Measurements from ENCODE around the gene PTBP3. TPM values are rescaled to one million over a fixed set of nuclear protein-coding genes. Genes with fewer than 3 reads are reported as not detected.

Gene PTBP3
- total RNA-seq, 2 donors from 2014 or later = 26.5 to 55.6 TPM

DNA sequence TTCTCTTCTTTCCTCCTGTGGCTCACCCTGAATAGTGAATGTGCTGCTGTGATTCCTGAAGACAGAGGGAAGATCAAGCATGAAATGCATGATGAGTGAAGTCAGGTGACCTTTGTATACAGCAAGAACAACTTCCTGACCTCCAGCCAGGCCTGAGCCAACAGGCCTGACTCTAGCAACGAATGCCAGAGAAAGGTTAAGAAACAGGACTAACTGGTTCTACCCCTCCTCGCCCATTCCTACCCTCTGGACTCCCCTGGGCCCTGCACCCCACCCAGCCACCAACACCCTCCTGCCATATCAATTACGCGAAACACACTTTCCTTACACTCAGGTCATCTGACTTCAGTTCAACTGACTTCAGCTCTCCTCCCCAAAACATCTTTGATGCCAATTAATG, 163.2 kb downstream of the PTBP3 start:
- Histone ChIP-seq H3K4me3 (no peak overlapping the region), H3K27me3 (replicated peaks; ENCODE audit: insufficient read depth) (no peaks in the 10 kb centered on the region), H3K4me1 (ENCODE audit: control insufficient read depth in 1 of 2, low read depth in 2 of 2) (peaks cover 3 to 6% of the 10 kb centered on the region in 2 donors), H3K36me3 (no peaks in the 10 kb centered on the region), H3K9me3 (no peaks in the 10 kb centered on the region), H3K27ac (no peak overlapping the region)
- TF ChIP-seq, protein P1, sequence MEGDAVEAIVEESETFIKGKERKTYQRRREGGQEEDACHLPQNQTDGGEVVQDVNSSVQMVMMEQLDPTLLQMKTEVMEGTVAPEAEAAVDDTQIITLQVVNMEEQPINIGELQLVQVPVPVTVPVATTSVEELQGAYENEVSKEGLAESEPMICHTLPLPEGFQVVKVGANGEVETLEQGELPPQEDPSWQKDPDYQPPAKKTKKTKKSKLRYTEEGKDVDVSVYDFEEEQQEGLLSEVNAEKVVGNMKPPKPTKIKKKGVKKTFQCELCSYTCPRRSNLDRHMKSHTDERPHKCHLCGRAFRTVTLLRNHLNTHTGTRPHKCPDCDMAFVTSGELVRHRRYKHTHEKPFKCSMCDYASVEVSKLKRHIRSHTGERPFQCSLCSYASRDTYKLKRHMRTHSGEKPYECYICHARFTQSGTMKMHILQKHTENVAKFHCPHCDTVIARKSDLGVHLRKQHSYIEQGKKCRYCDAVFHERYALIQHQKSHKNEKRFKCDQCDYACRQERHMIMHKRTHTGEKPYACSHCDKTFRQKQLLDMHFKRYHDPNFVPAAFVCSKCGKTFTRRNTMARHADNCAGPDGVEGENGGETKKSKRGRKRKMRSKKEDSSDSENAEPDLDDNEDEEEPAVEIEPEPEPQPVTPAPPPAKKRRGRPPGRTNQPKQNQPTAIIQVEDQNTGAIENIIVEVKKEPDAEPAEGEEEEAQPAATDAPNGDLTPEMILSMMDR (IDR thresholded peaks at IDR 0.05) = no peak
- ATAC-seq (ENCODE audit: insufficient number of reproducible peaks, low FRiP score, low read depth) (no peak), DNase-seq (ENCODE audit: low spot score) (no peak)

GRCh38 chr9:112169368-112169767, 164.1 kb downstream of the PTBP3 start:
- no peak for ATAC-seq (ENCODE audit: insufficient number of reproducible peaks, low FRiP score, low read depth)

DNA sequence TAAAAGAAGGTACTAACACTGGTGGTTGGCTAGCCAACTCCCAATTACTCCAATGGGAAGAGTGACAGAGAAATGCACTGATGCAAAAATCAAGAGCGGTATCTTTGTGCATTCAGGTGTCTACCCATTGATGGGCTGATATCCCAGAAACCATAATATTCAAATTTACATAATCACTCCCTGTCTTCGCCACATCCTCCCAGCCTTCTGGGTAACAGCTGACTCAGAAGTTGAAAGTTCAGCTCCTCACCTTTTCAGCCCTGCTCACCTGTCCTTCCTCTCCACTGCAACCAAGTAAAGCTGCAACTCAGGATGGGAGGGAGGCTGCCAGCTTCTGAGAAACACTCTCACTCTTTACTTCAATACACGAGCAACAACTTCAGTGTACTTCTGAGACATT, 165.2 kb downstream of the PTBP3 start:
- Histone ChIP-seq H3K27me3 (replicated peaks; ENCODE audit: insufficient read depth) (no peaks in the 10 kb centered on the region), H3K36me3 (no peaks in the 10 kb centered on the region), H3K4me1 (ENCODE audit: control insufficient read depth in 1 of 2, low read depth in 2 of 2) (no peaks in the 10 kb centered on the region), H3K4me3 (no peak overlapping the region), H3K27ac (no peak overlapping the region), H3K9me3 (no peaks in the 10 kb centered on the region)
- DNase-seq (ENCODE audit: low spot score) (no peak), ATAC-seq (ENCODE audit: insufficient number of reproducible peaks, low FRiP score, low read depth) (no peak)
- TF ChIP-seq, protein P1 (IDR thresholded peaks at IDR 0.05) = no peak

More at GRCh38 chr9:112169368-112169767, 164.1 kb downstream of the PTBP3 start:
- TF ChIP-seq, protein P1 (IDR thresholded peaks at IDR 0.05) = no peak
- Histone ChIP-seq H3K4me1 (ENCODE audit: control insufficient read depth in 1 of 2, low read depth in 2 of 2) (peaks cover 3 to 5% of the 10 kb centered on the region in 2 donors), H3K4me3 (no peak overlapping the region), H3K27me3 (replicated peaks; ENCODE audit: insufficient read depth) (no peaks in the 10 kb centered on the region), H3K9me3 (no peaks in the 10 kb centered on the region), H3K36me3 (no peaks in the 10 kb centered on the region), H3K27ac (no peak overlapping the region)
- DNase-seq (ENCODE audit: low spot score) = no peak

Other genes starting within 250 kb of the PTBP3 start
- gene SUSD1, start 158.3 kb downstream of the PTBP3 start, total RNA-seq = 10 to 100 TPM; 13.1 to 24.0 TPM
- 10 to 100 TPM; 31.7 to 36.3 TPM for gene HSDL2, start 46.5 kb upstream of the PTBP3 start, total RNA-seq
- 1 to 10 TPM; 5.8 to 6.0 TPM for gene KIAA1958, start 153.2 kb upstream of the PTBP3 start, total RNA-seq